Erythroblast (primary cell): Measurements from ENCODE around the gene HECTD3.

Source experiments
- GATA1 ChIP-seq: IDR thresholded peaks from 2 replicates; pipeline ENCODE4 v1.6.1; 2011; ENCODE audit warnings: low read depth, mild to moderate bottlenecking, control low read depth, low read length, moderate library complexity
- POLR2A ChIP-seq: IDR thresholded peaks from 2 replicates; pipeline ENCODE4 v1.6.1; 2011; ENCODE audit warnings: mild to moderate bottlenecking, low read length

GRCh38 chr1:45014321-45015028, 3.4 kb upstream of the HECTD3 start:
- TF ChIP-seq POLR2A (no peak), GATA1 (no peak)
